Peyer's patch (tissue), 4 donors: ENCODE measurements around the gene DEFB108B.
"Not testable (repeated sequence)": the region's sequence is repeated elsewhere in the genome, so short reads cannot be mapped to it uniquely, and the experiment has no call there.

ENCODE experiments used
- POLR2A ChIP-seq, 2 donors: fragments of 450-650 bp; IDR thresholded peaks; one replicate each; pipeline ENCODE4 v1.5.1; 2017; ENCODE audit warnings: antibody characterized with exemption in 2 of 2, mild to moderate bottlenecking in 2 of 2, moderate library complexity in 2 of 2
- TF ChIP-seq, protein P1 (sequence below), 6 experiments: fragments of 450-650 bp in 4 of 6; fragments of 200-600 bp in 2 of 6; sonication (generic) in 1 of 6; IDR thresholded peaks; one replicate each; pipeline ENCODE4 v1.5.1; 2017 to 2019; ENCODE audit warnings: antibody characterized with exemption in 6 of 6, mild to moderate bottlenecking in 3 of 6, moderate library complexity in 1 of 6

DNA sequence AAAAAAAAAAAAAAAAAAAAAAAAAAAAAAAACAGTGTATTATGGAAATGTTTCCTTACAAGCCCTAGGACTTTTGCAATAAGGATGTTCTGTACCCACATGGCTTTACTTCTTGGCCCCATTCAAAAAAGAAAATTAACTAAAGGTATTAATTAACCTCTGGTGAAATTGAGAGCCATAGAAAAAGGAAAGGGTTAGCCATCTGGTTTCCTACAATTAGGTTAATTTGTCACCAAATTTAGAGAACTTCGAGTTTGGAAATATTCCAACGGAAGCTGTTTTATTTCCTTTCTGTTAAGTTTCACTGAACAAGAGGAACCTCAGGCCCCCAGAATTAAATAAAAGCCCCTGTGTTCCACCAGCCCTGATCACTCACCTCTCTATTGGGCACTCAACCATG is 22.9 kb downstream of the DEFB108B start:
- TF ChIP-seq, protein P1, sequence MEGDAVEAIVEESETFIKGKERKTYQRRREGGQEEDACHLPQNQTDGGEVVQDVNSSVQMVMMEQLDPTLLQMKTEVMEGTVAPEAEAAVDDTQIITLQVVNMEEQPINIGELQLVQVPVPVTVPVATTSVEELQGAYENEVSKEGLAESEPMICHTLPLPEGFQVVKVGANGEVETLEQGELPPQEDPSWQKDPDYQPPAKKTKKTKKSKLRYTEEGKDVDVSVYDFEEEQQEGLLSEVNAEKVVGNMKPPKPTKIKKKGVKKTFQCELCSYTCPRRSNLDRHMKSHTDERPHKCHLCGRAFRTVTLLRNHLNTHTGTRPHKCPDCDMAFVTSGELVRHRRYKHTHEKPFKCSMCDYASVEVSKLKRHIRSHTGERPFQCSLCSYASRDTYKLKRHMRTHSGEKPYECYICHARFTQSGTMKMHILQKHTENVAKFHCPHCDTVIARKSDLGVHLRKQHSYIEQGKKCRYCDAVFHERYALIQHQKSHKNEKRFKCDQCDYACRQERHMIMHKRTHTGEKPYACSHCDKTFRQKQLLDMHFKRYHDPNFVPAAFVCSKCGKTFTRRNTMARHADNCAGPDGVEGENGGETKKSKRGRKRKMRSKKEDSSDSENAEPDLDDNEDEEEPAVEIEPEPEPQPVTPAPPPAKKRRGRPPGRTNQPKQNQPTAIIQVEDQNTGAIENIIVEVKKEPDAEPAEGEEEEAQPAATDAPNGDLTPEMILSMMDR (IDR thresholded peaks at IDR 0.05) = not testable (repeated sequence)
- TF ChIP-seq POLR2A (IDR thresholded peaks at IDR 0.05) = not testable (repeated sequence)
